ENCODE results near the gene RFXAP. TPM values are rescaled to one million over a fixed set of nuclear protein-coding genes. Genes with fewer than 3 reads are reported as not detected.

RFXAP gene
- total RNA-seq, 1 experiment from 2014 or later: 1.2 TPM

DNA sequence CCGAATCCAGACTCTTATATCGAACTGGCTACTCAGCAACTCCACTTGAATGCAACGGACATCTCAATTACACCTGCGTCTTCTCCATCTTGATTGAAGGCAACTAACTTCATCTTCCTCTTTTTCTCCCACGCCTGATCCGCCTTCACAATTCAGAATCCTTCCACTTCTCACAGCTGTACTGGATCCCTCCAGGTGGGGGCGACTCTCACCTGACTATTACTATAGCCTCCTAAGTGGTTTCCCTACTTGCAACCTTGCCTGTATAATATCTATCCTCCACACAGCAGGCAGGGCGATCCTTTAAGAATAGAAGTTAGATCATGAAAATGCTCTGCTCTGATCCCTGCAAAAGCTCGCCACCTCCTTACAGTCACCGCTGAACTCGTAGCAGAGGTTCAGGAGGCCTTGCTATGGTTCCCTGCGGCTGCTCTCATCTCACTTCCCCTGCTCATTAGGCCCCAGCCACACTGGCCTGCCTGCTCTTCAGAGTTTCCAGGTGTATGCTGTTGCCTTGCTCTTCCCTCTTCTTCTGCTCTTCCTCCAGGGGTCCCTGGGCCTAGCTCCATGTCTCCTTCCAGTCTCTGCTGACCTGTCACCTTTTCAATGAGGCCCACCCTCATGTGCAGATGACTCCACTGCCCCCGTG, 31.9 kb downstream of the RFXAP start:
- peak; percentile 43 for DNase-seq (ENCODE audit: low read depth, low spot score)
- in situ Hi-C loops (cut with HindIII; ENCODE audit: low pct_unique_long_range_greater_than_20kb, low sequenced_read_pairs): loop anchor here (25.0 kb wide), 1 partner anchor 136 kb away; the partner anchor contains the start of gene ALG5

DNA sequence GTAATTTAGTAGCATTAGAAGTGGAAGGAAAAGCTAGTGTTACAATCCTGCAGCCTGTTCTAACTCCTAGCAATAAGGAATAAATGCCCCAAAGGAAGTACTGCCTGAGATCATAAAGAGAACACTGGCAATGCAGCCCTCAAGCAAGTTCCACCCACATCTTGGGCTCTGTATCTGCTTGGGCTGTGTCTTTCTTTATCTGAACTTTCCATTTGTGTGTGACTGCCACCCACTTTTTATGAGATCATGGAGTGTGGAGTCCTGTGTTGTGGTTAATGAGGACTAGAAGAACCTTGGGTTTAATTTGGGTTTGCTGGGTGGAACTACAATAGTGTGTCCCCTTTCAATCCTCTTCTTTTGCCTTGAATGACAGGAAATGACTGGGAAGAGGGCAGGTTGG, 38.2 kb downstream of the RFXAP start:
- DNase-seq (ENCODE audit: low read depth, low spot score): no peak
- in situ Hi-C loops (cut with HindIII; ENCODE audit: low pct_unique_long_range_greater_than_20kb, low sequenced_read_pairs): loop anchor here (25.0 kb wide), 1 partner anchor 130 kb away; the partner anchor contains the start of gene ALG5

DNA sequence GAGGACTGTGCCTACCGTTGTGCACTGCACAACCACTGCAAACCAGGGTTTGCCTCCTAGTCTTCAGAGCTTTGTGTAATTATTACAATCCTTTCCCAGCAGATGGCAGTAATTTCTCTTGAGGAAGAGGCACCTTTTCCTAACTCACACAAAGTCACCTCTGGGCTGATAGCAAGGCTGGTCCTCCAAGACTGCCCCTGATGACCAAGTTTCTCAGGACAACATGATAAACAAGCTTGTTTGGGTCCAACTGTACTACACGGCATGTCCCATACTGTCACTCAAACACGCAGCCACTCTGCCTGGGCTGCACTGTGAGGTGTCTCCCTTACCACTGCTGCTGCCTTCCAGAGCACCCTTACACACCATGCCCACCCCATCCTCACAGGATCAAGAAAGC, 39.3 kb downstream of the RFXAP start:
- in situ Hi-C loops (cut with HindIII; ENCODE audit: low pct_unique_long_range_greater_than_20kb, low sequenced_read_pairs): loop anchor here (25.0 kb wide), 1 partner anchor 129 kb away; the partner anchor contains the start of gene ALG5
- peak; percentile 82 for DNase-seq (ENCODE audit: low read depth, low spot score)

DNA sequence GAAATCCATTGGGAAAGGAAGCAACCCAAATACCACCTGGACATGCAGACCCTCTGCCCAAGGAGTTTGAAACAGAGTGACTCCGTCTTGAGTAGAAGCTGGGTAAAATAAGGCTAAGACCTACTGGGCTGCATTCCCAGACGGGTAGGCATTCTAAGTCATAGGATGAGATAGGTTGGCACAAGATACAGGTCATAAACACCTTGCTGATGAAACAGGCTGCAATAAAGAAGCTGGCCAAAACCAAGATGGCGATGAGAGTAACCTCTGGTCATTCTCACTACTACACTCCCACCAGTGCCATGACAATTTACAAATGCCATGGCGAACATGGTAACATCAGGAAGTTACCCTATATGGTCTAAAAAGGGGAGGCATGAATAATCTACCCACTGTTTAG, 40.2 kb downstream of the RFXAP start:
- no peak for DNase-seq (ENCODE audit: low read depth, low spot score)
- in situ Hi-C loops (cut with HindIII; ENCODE audit: low pct_unique_long_range_greater_than_20kb, low sequenced_read_pairs): loop anchor here (25.0 kb wide), 1 partner anchor 128 kb away; the partner anchor contains the start of gene ALG5

DNA sequence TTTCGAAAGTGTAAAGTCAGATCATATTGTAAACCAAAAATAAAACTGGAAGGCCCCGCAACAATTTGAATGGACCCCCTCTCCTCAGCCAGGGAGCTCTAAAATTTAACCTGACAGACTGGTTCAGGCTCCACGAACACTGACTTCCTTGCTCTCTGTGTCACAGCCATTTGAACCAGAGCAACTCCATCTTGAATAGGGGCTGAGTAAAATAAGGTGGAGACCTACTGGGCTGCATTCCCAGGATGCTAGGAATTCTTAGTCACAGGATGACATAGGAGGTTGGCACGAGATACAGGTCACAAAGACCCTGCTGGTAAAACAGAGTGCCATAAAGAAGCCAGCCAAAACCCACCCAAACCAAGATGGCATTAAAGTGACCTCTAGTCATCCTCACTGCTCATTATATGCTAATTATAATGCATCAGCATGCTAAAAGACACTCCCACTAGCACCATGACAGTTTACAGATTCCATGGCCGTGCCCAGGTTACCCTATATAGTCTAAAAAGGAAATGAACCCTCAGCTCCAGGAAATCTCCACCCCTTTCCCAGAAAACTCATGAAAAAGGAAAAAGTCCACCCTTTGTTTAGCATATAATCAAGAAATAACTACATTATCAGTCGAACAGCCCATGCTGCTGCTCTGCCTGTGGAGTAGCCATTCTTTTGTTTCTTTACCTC, 43.1 kb downstream of the RFXAP start:
- DNase-seq (ENCODE audit: low read depth, low spot score): no peak
- in situ Hi-C loops (cut with HindIII; ENCODE audit: low pct_unique_long_range_greater_than_20kb, low sequenced_read_pairs): loop anchor here (25.0 kb wide), 1 partner anchor 125 kb away; the partner anchor contains the start of gene ALG5

DNA sequence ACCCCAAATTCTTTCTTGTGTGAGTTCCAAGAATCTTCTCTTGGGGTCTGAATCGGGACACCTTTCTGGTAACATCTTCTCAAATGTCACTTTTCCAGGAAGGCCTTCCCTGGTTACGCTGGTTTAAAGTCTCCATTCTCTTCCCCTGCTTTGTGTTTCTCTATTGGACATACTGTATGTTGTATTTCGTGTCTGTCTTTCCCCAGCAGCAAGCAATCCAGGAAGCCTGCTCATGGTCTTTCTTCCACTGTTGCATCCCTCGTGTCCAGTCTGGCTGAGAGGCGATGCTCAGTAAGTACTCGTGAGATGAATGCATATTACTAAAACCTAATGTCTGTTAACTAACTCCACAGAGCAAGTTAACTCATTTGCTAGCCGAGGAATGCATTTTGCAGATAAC, 43.7 kb downstream of the RFXAP start:
- no peak for DNase-seq (ENCODE audit: low read depth, low spot score)
- in situ Hi-C loops (cut with HindIII; ENCODE audit: low pct_unique_long_range_greater_than_20kb, low sequenced_read_pairs): loop anchor here (25.0 kb wide), 1 partner anchor 125 kb away; the partner anchor contains the start of gene ALG5

DNA sequence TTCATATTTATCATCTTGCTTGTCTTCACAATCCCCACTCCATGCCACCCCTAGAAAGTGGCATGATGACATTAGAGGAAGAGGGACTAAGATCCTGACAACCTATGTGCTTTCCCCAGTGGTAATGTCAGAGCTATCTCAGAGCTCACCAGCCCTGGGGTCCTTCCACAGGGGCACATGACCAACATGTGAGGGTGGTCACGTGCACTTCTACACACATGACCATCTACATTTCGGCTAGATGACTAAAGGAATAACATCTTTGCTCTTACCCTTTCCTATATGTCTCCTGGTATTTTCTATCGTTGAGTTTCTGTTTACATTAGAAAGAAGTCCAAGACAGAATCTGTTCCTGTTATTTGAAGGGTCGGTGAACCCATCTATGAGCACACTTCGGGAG, 46.2 kb downstream of the RFXAP start:
- in situ Hi-C loops (cut with HindIII; ENCODE audit: low pct_unique_long_range_greater_than_20kb, low sequenced_read_pairs): loop anchor here (25.0 kb wide), 1 partner anchor 122 kb away; the partner anchor contains the start of gene ALG5

DNA sequence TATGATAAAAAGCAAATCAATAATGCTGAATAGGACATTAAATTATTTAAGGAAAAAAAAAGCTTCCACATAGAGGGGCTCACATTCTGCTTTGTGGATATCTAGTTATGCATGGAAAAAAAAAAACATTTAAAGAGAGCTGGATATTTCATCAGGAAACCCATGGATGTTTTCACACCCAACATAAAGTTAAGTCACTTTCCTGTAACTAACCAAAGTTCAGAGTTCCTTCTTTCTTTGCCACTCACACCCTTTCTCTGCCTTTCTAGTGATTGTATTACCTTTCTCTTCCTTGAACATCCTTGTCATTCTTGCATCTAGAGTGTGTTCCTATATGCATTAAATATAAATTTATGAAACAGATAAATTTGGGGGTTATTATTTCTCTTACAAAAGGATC, 47.2 kb downstream of the RFXAP start:
- in situ Hi-C loops (cut with HindIII; ENCODE audit: low pct_unique_long_range_greater_than_20kb, low sequenced_read_pairs): loop anchor here (25.0 kb wide), 1 partner anchor 121 kb away; the partner anchor contains the start of gene ALG5

More for the DNA sequence above, 46.2 kb downstream of the RFXAP start:
- no peak for DNase-seq (ENCODE audit: low read depth, low spot score)

DNA sequence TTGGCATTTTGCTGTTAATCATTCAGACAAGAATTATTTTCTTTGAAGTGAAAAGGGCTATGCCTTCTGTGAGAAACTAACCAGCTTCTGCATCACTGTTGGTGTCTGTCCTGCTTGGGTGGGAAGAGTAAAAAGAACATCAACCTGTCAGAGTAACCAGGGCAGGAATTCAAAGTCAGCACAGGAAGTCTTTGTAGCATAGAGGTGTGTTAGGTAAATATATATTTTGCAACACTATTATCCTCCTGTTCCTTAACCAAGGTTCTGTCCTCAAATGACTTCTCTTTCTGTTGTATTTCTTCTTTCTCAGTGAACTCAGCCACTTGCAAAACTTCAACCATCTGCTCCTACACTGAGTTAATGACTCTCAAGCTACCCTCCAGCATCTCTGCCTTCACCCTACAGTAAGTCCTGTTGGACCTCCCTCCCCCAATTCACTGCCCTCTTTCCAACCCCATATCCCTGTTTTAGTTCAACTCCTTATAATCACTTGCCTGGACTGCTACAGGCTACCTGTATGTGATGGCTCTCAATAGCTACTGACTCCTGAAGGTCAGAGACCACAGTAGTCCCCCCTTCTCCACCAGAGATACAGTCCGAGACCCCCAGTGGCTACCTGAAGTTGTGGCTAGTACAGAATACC, 51.1 kb downstream of the RFXAP start:
- in situ Hi-C loops (cut with HindIII; ENCODE audit: low pct_unique_long_range_greater_than_20kb, low sequenced_read_pairs): loop anchor here (25.0 kb wide), 1 partner anchor 117 kb away; the partner anchor contains the start of gene ALG5

More for the DNA sequence above, 47.2 kb downstream of the RFXAP start:
- no peak for DNase-seq (ENCODE audit: low read depth, low spot score)

DNA sequence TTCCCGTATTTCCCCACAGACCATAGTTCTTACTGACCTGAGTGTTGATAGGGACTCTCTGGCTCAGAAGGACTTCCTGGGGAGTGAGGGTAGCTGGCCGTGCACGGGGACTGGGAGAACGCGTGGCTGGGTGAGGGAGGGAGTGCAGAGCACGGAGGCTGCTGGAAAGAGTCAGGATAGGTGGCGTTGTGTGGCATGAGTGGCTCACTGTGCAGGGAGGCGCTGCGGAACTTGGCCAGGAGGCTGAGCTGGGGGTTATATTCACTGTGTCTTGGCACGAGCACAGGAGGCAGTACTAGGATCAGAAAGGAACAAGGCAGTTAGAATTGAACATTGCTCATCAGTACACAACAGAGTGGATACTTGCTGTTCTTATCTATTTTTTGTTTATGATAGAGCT, 53.6 kb downstream of the RFXAP start:
- in situ Hi-C loops (cut with HindIII; ENCODE audit: low pct_unique_long_range_greater_than_20kb, low sequenced_read_pairs): loop anchor here (25.0 kb wide), 1 partner anchor 115 kb away; the partner anchor contains the start of gene ALG5
- peak; percentile 8 for DNase-seq (ENCODE audit: low read depth, low spot score)

More for the DNA sequence above, 51.1 kb downstream of the RFXAP start:
- DNase-seq (ENCODE audit: low read depth, low spot score): no peak

DNA sequence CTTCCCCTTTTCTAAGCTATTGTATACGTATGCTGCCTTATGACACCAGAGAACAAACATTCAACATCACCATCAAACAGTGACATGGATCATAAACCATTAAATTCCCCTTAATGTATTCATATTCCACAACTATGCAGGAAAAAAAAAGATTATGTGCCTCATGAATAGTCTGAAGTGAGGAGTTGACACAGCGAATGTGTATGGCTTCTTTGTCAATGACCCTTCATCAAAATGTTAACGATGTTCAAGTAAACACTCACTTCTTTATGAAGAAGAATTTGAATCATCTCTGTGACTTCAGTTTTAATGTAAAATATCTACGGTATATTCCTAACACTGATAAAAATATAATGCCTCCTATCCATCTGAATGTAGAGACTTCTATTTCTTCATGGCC, 56.4 kb downstream of the RFXAP start:
- in situ Hi-C loops (cut with HindIII; ENCODE audit: low pct_unique_long_range_greater_than_20kb, low sequenced_read_pairs): no loop called here
- DNase-seq (ENCODE audit: low read depth, low spot score): peak; percentile 79

DNA sequence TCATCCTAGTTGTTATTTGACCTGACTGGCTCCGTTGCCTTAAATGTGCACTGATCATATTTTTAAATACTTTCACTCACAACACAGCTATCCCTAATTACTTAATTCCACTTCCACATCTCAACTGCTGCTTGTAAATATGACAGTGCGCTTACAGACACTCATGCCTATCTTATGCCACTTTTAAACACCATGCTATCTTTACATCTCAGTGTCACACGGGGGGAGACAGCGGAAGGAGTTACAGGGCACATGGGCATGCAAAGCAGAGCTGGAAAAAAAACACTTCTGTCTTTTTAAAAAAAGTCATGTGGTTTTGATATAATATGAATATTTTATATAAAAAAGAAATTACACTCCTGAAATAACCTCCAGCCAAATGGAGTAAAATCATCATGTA, 56.9 kb downstream of the RFXAP start:
- DNase-seq (ENCODE audit: low read depth, low spot score): peak; percentile 11
- in situ Hi-C loops (cut with HindIII; ENCODE audit: low pct_unique_long_range_greater_than_20kb, low sequenced_read_pairs): no loop called here

Other genes starting within 250 kb of the RFXAP start
- gene SERTM1, start 145.2 kb upstream of the RFXAP start, total RNA-seq (2014; rRNA removed; shearing (Covaris generic)): not detected in 2 replicates
- 6.9 and 8.6 TPM in 2 replicates for gene SMAD9, start 101.0 kb downstream of the RFXAP start, total RNA-seq (2014; rRNA removed; shearing (Covaris generic))
- 68.6 and 81.3 TPM in 2 replicates for gene ALG5, start 180.1 kb downstream of the RFXAP start, total RNA-seq (2014; rRNA removed; shearing (Covaris generic))
- gene EXOSC8, start 181.6 kb downstream of the RFXAP start, total RNA-seq (2014; rRNA removed; shearing (Covaris generic)): 55.5 and 58.0 TPM in 2 replicates
- gene SUPT20H, start 240.5 kb downstream of the RFXAP start, total RNA-seq (2014; rRNA removed; shearing (Covaris generic)): 39.3 and 41.7 TPM in 2 replicates

Measured in SK-MEL-5 (cell line).